Measurements from ENCODE around the gene MTMR2.
"Not testable (repeated sequence)": the region's sequence is repeated elsewhere in the genome, so short reads cannot be mapped to it uniquely, and the experiment has no call there.

The MTMR2 gene

GRCh38 chr11:95833378-95833777 lies 90.5 kb downstream of the MTMR2 start:
- no peak overlapping the region for H3K4me3 ChIP-seq (ENCODE audit: low read depth, low read length)
- DNase-seq (ENCODE audit: low read depth): no peak

DNA sequence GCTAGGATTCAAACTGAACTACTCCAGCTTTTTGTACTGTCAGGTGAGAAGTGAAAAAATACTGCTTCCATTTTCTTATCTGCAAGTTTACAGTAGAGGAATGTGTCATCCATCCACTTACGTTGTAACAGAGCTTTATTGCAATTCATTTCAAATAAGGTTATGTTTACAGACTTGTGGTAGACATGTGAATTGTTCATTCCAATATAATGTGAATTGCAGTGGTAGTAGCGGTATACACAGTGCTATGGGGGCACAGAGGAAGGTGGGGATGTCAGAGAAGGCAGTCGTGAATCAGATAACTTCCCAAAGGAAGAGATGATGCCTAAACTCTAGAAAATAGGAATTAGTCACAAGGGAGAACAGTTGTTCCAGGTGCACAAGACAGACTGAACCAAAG lies 91.1 kb downstream of the MTMR2 start:
- H3K4me3 ChIP-seq (ENCODE audit: low read depth, low read length): no peak overlapping the region
- peak; percentile 31 for DNase-seq (ENCODE audit: low read depth)

- H3K4me3 ChIP-seq (ENCODE audit: low read depth, low read length): no peak overlapping the region
- peak; percentile 31 for DNase-seq (ENCODE audit: low read depth)
These were observed 92.6 kb downstream of the MTMR2 start for GRCh38 chr11:95831198-95831883.

DNA sequence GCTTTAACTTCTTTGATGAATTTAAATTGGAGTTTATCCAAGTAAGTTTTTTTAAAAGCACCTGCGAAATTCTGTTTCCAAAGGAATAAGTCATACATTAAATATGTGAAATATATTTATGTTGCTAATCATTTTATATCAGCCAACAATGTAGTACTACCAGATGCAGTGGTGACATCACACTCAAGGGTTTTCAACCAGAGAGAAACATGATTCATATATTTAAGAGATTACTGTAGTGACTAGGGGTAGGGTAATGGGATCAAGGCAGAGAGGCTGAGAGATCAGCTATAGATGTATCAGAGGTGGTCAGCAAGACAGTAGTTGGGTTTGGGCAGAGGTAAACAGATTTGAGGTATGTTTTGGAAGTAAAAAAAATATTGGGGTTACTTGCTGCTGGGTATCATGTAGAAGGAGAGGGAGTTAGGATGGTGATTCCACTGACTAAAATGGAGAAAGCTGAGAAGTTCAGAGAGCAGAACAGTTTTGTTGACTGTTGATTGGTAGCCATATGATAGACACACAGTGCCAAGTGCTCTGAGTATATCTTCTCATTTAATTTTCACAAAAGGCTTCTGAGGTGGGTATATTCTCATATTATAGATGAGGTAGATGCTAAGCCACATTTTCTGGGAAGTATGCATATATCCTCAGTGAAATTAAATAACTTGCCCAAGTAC lies 94.2 kb downstream of the MTMR2 start:
- DNase-seq (ENCODE audit: low read depth): no peak
- H3K4me3 ChIP-seq (ENCODE audit: low read depth, low read length): no peak overlapping the region

- DNase-seq (ENCODE audit: low read depth): peak; percentile 25
These were observed 96.2 kb downstream of the MTMR2 start for GRCh38 chr11:95827696-95828095.

DNA sequence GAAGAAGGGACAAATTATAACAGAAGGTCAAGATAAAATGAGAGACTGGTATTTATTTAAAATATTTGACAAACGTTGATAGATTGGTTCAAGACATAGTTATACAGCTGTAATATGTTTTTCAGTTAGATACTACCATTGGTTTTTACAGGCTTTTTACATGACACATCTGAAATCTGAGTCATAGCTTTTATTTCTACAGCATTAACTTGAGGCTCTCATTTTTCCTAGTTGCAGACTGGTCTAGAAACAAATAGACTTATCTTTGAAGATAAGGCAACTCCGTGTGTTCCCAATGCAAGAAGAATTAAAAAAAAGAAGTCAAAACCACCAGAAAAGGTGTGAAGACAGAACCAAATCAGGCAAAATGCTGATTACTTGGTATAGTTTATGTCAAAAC lies 102.3 kb downstream of the MTMR2 start:
- no peak overlapping the region for H3K4me3 ChIP-seq (ENCODE audit: low read depth, low read length)
- DNase-seq (ENCODE audit: low read depth): no peak

More at GRCh38 chr11:95827696-95828095, 96.2 kb downstream of the MTMR2 start:
- H3K4me3 ChIP-seq (ENCODE audit: low read depth, low read length): no peak overlapping the region

- no peak overlapping the region for H3K4me3 ChIP-seq (ENCODE audit: low read depth, low read length)
These were observed 107.9 kb downstream of the MTMR2 start for GRCh38 chr11:95816037-95816436.

GRCh38 chr11:95811052-95811451 lies 112.9 kb downstream of the MTMR2 start:
- not testable (repeated sequence) for H3K4me3 ChIP-seq (ENCODE audit: low read depth, low read length); DNase-seq (ENCODE audit: low read depth)

More at GRCh38 chr11:95816037-95816436, 107.9 kb downstream of the MTMR2 start:
- no peak for DNase-seq (ENCODE audit: low read depth)

DNA sequence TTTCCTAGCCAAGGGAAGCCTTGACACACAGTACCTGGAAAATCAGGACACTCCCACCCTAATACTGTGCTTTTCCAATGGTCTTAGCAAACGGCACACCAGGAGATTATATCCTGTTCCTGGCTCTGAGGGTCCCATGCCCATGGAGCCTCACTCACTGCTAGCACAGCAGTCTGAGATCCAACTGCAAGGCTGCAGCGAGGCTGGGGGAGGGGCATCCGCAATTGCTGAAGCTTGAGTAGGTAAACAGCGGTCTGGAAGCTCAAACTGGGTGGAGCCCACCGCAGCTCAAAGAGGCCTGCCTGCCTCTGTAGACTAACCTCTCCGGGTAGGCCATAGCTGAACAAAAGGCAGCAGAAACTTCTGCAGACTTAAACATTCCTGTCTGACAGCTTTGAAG lies 117.4 kb downstream of the MTMR2 start:
- DNase-seq (ENCODE audit: low read depth): not testable (repeated sequence)

DNA sequence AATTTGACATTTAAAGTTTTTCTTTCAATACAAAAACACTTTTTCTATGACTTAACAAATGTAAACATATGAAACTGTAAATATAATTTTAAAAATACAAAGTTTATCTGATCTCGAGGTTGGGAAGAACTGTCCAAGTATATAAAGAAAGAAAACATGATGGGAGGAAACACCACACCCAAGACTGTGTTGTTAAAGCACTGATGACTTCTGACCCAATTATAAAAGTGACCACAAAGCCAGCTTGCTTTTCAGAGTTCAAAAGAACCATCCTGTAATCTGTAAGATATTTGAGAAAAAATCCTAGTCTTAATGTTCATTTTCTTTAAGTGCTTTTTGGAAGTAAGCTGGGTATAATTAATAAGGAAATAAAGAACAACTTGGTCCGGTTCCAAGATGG lies 118.0 kb downstream of the MTMR2 start:
- DNase-seq (ENCODE audit: low read depth): no peak
- H3K4me3 ChIP-seq (ENCODE audit: low read depth, low read length): no peak overlapping the region

More for the DNA sequence above, 117.4 kb downstream of the MTMR2 start:
- H3K4me3 ChIP-seq (ENCODE audit: low read depth, low read length): not testable (repeated sequence)

- no peak overlapping the region for H3K4me3 ChIP-seq (ENCODE audit: low read depth, low read length)
- no peak for DNase-seq (ENCODE audit: low read depth)
These were observed 119.9 kb downstream of the MTMR2 start for GRCh38 chr11:95803973-95804372.

DNA sequence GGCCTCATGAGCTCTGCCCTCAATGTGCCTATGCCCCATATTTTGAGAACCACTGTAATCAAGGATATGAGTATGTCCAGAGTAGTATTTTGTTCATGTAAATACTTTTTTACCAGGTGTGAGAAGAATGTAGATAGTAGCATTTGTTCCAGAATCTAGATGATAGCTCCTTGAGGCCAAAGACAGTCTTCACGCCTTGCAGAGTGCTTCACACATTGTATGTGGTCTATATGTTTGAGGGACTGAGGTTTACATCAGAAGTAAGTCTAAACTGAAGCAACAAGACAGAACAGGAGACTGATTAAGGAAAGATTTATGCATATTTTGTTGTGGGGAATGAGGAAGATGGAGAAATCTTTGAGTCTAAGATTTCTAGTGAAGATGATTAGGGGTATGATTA lies 121.1 kb downstream of the MTMR2 start:
- DNase-seq (ENCODE audit: low read depth): no peak
- H3K4me3 ChIP-seq (ENCODE audit: low read depth, low read length): no peak overlapping the region

DNA sequence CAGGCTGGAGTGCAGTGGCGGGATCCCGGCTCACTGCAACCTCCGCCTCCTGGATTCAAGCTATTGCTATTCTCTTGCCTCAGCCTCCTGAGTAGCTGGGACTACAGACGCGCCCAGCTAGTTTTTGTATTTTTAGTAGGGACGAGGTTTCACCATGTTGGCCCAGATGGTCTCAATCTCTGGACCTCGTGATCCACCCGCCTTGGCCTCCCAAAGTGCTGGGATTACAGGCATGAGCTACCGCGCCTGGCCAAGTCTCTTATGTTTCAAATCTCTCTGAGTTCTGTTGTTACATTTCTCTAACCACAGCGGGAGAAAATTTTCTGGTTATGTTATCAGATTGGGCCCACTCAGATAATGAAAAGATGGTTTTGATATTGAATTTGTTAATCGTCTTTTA lies 123.5 kb downstream of the MTMR2 start:
- no peak overlapping the region for H3K4me3 ChIP-seq (ENCODE audit: low read depth, low read length)
- DNase-seq (ENCODE audit: low read depth): no peak

DNA sequence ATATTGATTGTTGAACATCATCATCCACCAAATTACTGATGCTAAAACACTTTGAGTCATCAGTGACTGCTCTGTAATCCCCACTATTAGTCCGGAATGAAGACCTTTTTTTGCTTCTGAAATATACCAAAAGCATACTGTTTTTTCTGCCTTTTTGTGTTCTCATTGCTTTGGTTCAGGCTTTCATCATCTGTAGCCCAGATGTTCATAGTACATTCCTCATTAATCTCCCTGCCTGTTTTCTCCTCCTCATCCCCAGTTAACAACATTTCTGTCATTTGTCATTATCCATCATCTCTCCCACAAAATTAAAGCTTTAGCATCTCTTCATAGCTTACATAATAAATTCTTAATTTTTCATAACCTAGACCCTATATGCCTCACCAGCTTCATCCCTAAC lies 124.4 kb downstream of the MTMR2 start:
- no peak for DNase-seq (ENCODE audit: low read depth)

GRCh38 chr11:95796501-95796900 lies 127.4 kb downstream of the MTMR2 start:
- no peak overlapping the region for H3K4me3 ChIP-seq (ENCODE audit: low read depth, low read length)
- DNase-seq (ENCODE audit: low read depth): no peak

More for the DNA sequence above, 124.4 kb downstream of the MTMR2 start:
- no peak overlapping the region for H3K4me3 ChIP-seq (ENCODE audit: low read depth, low read length)

- no peak overlapping the region for H3K4me3 ChIP-seq (ENCODE audit: low read depth, low read length)
- DNase-seq (ENCODE audit: low read depth): no peak
These were observed 128.1 kb downstream of the MTMR2 start for GRCh38 chr11:95795627-95796295.

GRCh38 chr11:95794086-95794485 lies 129.8 kb downstream of the MTMR2 start:
- no peak overlapping the region for H3K4me3 ChIP-seq (ENCODE audit: low read depth, low read length)
- DNase-seq (ENCODE audit: low read depth): no peak

- DNase-seq (ENCODE audit: low read depth): no peak
- H3K4me3 ChIP-seq (ENCODE audit: low read depth, low read length): no peak overlapping the region
These were observed 130.8 kb downstream of the MTMR2 start for GRCh38 chr11:95793116-95793515.

DNA sequence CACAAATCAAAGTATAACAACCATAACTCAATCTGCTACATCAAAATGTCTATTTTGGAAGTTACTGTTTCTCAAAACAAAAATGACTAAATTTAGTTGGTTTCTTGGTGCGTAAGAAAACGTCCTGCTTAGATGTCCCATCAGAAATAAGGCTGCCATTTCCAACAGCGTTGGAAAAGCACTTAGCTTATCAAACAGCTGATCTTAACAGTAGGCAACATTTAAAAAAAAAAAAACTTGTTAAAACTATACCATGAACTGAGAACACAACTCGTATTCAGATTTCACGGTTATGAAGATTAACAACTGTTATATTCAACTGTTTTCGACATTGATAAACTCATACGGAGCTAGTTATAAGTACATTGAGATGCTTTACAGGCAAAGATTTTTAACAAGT lies 131.2 kb downstream of the MTMR2 start:
- H3K4me3 ChIP-seq (ENCODE audit: low read depth, low read length): no peak overlapping the region
- DNase-seq (ENCODE audit: low read depth): no peak

GRCh38 chr11:95792200-95792599 lies 131.7 kb downstream of the MTMR2 start:
- no peak overlapping the region for H3K4me3 ChIP-seq (ENCODE audit: low read depth, low read length)

GRCh38 chr11:95791709-95792033 lies 132.2 kb downstream of the MTMR2 start:
- H3K4me3 ChIP-seq (ENCODE audit: low read depth, low read length): peak overlapping the region; percentile 96

More at GRCh38 chr11:95792200-95792599, 131.7 kb downstream of the MTMR2 start:
- no peak for DNase-seq (ENCODE audit: low read depth)

More at GRCh38 chr11:95791709-95792033, 132.2 kb downstream of the MTMR2 start:
- no peak for DNase-seq (ENCODE audit: low read depth)
